ENCODE measurements around the gene CAB39L.

The CAB39L gene

DNA sequence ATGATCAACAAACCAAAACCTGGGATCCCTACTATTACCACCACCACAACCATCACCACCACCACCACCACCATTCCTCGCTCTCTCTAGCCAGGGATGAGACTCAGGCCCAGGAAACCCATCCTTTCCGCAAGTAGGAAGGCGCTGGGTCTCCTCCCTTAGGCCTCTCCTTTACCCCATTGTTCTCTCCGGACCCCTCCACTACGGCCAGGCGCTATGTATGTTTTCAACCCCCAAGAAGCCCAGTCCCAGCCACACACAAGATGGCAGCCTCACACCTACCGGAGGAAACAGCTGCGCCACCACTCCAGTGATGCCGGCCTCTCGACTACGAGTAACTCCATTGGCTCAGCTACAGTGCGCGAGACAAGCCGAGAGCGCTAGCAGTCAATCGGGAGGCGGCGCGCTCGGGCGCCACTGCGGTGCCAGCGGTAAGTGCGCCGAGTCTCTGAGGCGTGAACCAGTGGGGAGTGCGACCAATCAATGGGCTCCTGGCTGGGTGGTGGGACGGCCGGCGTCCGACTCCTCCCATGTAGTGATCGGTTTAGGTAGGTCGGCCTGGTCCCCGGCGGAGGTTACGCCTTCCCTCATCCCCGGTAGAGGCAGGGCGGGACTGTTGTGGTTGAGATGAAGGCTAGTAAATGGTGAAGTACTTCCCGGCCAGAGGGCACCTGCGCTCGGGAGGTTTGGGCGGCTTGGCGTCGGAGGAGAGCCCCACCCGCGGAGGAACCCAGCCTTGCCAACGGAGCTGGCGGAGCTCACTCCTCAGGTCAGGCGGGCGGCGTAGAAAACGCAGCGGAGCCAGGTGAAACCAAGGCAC is at the start of gene CAB39L, which contains the start of gene SETDB2:
CAB39L (minus strand) TSS at position 361 of the 820 bp plus-strand sequence. CDS start 61,154 bp downstream, outside the sequence.
SETDB2 (plus strand) TSS at position 571 of the 820 bp plus-strand sequence. CDS start 7,620 bp downstream, outside the sequence.
- DNase-seq: peak; percentile 100

DNA sequence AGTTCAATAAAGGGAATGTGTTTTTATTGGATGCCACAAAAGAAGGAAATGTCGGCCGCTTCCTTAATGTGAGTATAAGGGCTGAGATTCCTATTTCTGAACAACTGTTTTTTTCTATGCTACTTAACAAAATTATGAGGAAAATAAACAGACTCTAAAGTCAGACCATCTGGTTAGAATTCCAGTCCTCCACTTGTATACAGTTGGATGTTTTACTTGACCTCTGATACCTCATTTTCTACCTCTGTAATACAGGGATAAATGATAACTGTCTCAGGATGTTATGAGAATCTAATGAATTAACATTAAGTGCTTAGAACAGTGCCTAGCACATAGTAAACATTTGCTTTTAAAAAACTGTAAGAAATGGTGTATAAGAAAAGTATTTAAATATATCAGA is 44.7 kb upstream of the CAB39L start:
- DNase-seq: no peak

DNA sequence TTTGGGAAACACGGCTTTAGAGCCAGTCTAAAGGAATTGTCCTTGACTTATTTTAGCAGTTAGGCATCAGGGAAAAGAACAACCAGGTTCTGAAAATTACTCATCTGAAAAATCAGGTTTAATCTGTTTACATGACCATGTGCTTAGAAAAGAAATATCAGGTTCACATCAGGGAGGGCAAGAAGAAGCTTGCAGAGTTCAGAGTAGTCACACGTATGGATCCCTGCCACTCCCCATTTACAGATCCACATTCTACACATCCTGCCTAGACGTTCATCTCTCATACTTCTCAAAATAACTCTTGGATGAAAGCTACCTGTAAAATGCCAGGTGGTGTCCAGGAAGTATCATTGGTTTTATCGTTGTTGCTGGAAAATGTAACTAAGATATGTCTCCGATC is 37.9 kb upstream of the CAB39L start:
- DNase-seq: no peak

DNA sequence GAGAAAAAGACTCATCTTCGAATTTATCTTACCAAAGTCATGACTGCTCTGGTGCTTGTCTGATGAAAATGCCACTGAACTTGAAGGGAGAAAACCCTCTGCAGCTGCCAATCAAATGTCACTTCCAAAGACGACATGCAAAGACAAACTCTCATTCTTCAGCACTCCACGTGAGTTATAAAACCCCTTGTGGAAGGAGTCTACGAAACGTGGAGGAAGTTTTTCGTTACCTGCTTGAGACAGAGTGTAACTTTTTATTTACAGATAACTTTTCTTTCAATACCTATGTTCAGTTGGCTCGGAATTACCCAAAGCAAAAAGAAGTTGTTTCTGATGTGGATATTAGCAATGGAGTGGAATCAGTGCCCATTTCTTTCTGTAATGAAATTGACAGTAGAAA is 32.7 kb upstream of the CAB39L start:
- DNase-seq: no peak

DNA sequence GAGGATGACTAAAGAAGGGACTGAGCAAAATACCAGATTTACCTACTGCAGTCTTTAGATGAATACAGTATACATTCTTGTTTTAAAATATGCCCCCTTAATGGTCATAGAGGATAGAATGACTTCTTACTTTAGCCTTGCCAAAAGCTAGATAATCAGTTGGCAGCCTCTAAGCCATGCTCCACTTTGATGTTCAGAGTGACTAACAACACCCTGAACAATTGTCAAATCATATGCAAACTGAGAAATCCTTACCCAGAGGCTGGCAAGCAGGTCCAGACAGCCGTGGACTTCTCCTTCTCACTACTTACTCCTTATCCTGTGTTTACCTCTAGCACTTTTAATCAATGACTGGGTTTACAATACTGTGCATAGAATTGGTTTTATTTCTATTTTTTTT is 28.3 kb upstream of the CAB39L start:
- DNase-seq: no peak

DNA sequence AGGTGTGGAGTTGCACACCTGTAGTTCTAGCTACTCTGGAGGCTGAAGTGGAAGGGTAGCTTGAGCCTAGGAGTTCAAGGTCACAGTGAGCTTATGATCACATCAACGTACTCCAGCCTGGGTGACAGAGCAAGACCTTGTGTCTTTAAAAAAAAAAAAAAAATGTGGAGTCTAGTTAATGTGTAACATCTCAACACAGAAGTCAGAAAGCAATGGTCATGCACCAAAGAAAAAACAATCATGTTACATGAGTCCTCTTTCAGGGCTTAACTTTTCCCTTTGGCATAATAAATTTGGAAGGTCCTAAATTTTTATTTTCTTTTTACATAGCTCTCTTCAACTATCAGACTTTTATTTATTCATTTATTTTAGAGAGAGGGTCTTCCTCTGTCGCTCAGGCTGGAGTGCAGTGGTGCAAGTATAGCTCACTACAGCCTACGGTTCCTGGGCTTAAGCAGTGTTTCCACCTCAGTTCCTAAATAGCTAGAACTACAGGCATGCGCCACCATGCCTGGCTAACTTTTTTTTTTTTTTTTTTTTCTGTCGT is 22.5 kb upstream of the CAB39L start:
- no peak for DNase-seq

DNA sequence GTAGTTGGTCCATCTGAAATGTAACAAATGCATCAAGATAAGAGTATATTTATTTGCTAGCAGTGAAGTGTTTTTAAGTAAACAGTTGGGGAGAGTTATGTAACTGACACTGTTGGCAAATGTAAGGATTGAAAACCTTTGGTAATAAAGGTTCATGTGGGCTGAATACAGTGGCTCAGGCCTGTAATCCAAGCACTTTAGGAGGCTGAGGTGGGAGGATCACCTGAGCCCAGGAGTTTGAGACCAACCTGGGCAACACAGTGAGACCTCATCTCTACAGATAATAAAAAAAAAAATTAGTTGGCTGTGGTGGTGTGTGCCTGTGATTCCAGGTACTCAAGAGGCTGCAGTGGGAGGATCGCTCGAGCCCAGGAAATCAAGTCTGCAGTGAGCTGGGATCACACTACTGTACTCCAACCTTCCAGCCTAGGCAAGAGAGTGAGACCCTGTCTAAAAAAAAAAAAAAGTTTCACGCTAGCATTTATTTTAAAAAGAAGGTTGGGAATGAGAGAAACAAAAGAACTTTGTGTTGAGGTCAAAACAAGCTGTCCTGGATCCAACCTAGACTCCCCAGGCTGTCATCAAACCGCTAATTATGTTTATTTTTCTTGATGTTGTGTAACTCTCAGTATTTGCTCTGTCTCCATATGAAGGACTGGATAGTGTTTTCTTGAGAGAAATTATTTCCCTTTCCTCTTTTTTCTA is 20.9 kb upstream of the CAB39L start:
- DNase-seq: no peak

DNA sequence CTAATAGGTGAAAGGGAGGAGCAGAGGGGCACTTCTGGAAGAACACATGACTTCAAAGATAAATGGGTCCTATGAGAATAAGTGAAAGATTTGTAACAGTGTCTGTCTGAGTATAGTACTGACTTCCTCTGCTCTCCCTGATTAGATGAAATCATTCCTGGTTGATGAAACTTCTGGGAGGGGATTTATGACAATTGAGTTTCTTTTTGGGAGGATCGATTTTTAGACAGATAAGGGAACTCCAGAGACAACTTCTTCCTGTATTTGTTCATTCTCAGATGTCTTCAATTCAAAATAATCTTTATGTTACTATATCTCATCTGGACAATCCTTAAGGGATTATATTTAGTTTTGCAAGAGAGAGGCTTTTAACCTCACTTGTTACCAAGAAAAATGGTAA is 20.2 kb upstream of the CAB39L start:
- no peak for DNase-seq

DNA sequence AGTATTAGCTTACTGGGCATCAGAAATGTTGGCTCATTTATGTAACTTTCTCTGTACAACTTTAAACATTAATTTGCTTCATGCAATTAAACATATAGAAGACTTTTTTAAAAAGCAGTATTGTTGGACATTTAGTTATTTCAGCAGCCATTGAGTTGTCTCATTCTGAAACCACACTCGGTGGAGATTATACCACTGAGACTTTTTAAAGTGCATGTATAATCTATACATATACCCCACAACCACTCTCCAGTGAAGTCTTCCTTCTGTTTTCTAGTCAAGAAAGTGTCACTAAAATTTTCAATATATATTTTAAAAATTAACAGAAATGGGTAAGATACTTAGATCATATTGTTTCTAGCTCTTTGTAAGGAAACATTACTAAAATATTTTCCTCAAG is 15.7 kb upstream of the CAB39L start:
- no peak for DNase-seq

DNA sequence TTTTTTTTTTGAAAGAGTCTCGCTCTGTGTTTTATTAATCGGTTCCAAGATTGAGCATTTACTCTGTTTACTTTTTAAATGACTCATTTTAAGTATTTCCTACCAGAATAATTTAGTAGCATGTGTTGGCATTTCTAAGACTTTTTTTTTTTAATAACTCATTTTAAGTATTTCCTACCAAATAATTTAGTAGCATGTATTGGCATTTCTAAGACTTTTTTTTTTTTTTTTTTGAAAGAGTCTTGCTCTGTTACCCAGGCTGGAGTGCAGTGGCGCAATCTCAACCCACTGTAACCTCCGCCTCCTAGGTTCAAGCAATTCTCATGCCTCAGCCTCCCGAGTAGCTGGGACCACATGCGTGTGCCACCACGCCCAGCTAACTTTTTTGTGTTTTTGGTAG is 13.4 kb upstream of the CAB39L start:
- DNase-seq: no peak

DNA sequence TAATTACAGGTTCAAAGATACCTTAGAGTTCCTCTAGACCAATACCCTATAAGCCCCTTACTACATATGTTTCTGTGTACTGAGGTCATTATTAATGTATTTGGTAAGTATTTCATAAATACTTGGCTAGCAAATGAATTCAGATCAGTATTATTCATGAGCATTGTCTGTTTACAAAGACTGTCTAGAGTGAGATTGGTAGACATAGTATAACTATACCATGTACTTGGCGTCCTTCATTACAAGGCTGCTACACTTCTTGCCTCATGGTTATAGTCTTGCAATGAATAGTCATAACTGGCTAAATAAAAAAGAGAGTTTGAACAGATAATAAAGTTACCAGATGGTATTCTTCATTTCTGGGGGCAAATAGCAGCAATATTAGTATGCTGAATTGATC is 12.3 kb upstream of the CAB39L start:
- DNase-seq: no peak

DNA sequence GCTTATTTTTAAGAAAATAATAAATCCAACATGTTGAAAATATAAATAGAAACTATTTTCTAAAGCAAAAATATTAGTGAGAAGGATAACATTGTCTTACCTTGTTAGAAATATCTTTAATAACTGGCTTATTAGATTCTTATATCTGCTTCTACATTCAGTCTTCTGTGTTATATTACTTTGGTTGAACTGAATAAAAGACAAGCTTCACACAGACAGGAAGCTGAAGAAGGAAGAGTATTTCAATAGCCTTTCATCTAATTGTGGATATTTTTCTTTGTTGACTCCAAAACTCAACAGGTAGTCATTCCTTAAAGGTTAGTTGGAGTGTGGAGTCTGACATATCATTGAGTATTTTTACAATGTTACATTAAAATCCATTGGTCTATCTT is 11.1 kb upstream of the CAB39L start:
- DNase-seq: no peak

DNA sequence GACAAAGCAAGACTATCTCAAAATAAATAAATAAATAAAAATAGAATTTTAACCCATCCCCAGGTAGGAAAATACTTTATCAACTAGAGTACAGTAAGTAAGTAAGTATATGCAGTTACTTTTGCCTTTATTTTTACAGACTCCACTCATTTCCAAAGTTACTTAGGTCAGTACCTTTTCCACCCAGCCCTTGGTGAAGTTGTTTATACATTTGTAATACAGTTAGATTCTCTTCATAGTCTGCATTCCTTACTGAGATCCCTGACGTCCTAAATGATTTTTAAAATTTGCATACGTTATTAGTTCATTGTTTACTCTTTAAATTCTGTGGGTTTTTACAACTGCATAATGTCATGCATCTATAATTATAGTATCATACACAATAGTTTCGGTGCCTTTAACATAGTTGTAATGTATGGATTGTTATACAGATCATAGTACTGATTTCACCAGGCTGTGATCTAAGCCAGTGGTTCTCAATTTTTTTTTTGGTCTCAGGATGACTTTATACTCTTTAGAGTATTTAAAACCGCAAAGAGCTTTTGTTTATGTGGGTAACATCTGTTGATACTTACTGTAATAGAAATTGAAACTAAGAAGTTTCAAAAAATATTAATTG is 10.6 kb upstream of the CAB39L start:
- DNase-seq: peak; percentile 32

DNA sequence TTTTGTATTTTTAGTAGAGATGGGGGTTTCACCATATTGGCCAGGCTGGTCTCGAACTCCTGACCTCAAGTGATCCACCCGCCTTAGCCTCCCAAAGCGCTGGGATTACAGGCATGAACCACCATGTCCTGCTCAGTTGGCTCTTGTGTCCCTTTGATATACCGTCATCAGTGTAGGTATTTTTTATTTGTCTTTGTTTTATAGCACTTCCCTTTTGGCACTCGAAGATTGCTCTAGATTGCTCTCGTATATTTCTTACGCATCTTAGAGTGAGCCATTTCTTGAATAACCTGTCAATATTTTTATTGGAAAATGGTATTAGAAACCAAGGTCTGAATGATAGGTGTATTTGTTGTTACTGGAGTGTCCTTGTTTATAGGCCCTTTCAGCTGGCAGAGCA is 9.6 kb upstream of the CAB39L start:
- no peak for DNase-seq

DNA sequence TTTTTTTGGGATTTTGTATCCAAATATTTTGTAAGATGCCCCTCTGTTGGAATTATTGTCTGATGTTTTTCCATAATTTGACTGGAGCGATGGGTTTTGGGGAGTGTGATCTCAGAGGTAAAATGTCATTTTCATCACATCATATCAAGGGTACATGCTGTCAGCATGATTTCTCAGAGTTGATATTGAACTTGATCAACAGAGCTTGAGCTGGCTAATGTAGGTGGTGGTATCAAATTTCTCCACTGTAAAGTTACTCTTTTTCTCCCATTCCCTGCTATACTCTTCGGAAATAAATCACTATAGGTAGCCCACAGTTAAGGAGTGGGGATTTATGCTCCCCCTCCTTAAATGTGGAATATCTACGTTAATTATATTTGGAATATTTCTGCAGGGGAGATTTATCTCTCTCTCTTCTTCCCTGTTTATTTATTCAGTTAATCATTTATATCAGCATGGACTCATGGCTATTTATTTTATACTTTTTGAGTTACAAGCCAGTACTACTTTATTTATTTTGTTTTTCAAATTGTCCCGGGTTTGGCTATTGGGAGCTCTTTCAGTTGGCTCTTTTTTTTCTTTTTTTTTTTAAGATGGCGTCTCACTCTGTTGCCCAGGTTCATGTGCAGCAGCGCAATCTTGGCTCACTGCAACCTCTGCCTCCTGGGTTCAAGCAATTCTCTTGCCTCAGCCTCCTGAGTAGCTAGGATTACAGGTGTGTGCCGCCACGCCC is 9.0 kb upstream of the CAB39L start:
- DNase-seq: no peak

DNA sequence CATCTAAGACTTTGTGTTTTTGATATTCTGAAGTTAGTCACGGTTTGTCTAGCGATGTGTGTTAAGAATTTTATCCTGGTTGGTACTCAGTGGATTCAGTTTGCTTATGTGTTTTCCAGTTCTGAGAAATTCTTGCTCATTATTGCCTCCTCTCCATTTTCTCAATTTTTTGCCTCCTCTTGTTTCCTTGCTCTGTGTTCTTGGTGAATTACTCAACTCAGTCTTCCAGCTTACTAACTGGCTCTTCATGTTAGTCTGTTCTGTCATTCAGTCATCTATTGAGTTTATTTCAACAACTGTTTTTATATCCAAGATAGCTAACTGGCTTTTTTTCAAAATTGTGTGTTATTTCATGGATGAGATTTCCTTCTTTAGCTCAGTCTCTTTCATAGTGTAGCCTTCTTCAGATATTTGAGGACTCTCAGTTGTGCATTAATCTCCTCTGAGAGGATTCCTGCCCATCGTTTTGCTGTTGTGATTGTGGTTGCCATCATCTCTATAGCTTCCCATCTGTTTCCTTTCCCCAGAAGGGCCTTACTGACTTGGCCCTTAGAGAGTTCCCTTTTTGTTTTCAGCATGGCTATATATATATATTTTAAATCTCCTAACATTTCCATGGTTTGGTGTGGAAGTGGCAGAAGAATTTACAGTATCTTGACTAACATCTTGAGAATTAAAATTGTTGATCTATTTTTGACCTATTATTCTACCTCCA is 6.4 kb upstream of the CAB39L start:
- DNase-seq: no peak

DNA sequence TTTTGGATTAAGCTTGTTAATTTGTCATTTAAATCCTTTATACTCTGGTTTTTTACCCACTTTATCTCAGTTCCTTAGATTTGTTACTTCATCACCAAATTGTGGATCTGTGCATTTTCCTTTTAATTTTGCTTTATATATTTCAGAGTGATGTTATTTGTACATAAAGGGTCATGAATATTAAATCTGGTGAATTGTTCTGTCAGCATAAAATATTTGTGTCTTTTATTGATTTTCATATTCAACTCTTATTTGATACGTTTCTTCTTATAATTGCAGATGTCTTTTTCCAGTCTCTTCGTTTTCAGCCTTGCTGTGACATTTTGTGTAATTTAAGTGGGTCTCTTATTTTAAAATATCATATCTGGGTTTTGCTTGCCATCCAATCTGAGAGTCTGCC is 4.9 kb upstream of the CAB39L start:
- no peak for DNase-seq

DNA sequence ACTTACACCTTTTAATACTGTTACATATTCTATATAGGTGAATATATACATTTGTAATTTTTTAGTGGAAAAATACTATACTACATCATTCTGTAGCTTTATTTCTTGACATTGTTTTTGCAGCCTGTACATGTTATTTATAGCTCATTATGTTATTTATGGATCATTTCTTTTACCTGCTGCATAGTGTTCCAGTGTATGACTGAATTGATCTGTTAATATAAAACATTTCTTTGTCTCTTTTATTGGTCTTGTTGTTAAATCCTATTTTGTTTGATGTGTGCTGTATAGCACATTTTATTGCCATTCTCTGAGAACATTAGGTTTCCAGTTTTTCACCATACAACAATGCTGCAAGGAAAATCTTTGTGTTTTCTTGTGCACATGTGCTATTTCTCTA is 2.6 kb upstream of the CAB39L start:
- DNase-seq: no peak

DNA sequence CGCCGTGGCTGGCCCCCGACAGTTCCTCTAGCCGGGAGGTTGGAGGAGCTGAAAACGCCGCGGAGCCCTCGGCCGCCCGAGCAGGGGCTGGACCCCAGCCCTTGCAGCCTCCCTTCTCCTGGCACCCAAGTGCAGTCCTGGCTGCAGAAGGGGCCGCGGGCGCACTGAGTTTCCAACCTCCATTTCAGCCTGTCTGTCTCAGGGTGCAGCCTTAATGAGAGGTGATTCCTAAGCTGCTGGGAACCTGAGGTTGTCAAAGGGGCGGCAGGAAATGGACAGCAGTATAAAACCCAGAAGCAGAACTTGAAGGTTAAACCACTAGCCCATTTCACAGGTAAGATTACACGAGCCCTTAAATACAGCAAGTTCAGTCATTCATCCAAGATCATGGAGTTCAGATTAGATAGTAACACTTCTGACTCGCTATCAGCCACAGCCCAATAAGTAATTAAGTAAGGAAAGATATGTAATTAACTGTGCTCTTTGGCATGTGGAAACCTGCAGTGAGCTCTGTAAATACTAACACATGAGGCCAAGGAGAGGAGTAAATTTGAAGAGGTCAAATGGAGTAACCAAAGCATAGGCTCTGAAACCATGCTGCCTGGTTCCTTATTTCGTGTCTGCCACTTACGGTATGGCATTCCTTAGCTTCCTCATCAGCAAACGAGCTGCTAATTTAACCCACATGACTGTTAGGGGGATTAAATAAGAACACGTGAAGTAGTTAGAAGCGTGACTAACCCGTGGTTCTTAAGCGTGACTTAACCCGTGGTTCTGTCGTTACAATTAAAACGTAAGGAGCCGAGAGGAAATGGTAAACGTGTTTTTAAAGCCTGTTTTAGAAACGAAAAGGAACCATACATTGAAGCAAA is 896 bp upstream of the CAB39L start:
- peak; percentile 62 for DNase-seq

DNA sequence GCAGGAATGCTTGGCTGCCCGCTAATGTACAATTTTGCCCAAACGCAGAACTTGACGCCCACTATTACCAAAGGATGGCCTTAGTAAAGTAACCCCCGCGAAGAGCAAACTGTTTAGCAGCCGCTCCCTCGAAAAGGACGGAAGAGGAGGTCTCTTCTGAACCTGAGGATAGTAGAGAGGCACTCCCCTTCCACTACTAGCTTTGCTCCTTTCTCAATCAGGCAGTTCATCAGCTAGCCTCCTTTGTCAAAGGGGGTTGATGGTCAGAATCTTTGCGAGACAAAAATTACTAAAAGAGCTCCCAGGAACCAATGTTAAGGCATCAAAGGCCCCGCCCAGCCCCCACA is 534 bp downstream of the CAB39L start:
- DNase-seq: no peak

DNA sequence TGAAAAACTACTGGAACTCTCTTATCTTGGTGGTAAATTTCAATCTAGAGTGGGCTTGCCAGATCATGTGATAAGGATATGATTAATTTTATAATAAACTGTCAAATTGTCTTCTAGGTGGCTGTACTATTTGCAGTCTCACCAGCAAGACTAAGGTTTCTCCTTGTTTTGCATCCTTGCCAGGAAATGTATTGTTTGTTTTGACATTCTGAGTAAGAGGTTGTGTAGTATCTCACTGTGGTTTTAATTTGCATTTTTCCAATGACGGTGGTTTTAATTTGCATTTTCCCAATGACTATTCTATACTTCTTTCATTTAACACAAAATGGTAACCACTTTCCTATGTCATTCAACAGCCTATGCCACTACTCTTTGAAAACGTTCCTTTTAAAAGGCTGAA is 2.0 kb downstream of the CAB39L start:
- DNase-seq: no peak
